ENCODE measurements around the gene OR2M2.

OR2M2 gene

DNA sequence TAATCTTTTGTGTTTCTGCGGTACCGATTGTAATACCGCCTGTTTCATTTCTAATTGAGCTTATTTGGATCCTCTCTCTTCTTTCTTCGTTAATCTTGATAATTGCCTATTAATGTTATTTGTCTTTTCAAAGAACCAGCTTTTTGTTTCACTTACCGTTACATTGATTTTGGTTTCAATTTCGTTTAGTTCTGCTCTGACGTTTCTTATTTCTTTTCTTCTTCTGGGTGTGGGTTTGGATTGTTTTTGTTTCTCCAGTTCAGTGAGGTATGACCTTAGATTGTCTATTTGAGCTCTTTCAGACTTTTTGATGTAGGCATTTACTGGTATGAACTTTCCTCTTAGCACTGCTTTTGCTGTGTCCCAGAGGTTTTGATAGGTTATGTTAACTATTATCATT is 9.4 kb downstream of the OR2M2 start:
- no peak overlapping the region for H3K9ac ChIP-seq (ENCODE audit: low read depth, low read length)
- 55% methylated on average over 7 of the region's 7 CpGs for WGBS
- no peak overlapping the region for H3K27ac ChIP-seq (ENCODE audit: low read depth, low read length)
- H3K27me3 ChIP-seq (ENCODE audit: insufficient read depth, low read length), result no peaks in the 10 kb centered on the region
- H3K36me3 ChIP-seq (ENCODE audit: insufficient read depth, low read length), result no peaks in the 10 kb centered on the region
- H3K9me3 ChIP-seq (ENCODE audit: insufficient read depth, low read depth, low read length), result peaks cover 82% of the 10 kb centered on the region
- H3K4me3 ChIP-seq (ENCODE audit: low read length), result no peak overlapping the region
- no peaks in the 10 kb centered on the region for H3K4me1 ChIP-seq (ENCODE audit: insufficient read depth, low read length)

GRCh38 chr1:248187363-248187762 is 12.7 kb downstream of the OR2M2 start:
- H3K4me3 ChIP-seq (ENCODE audit: low read length), result no peak overlapping the region
- H3K9me3 ChIP-seq (ENCODE audit: insufficient read depth, low read depth, low read length), result peaks cover 80% of the 10 kb centered on the region
- H3K27me3 ChIP-seq (ENCODE audit: insufficient read depth, low read length), result no peaks in the 10 kb centered on the region
- no peak overlapping the region for H3K27ac ChIP-seq (ENCODE audit: low read depth, low read length)
- 53% methylated on average over 2 of the region's 3 CpGs for WGBS
- H3K4me1 ChIP-seq (ENCODE audit: insufficient read depth, low read length), result no peaks in the 10 kb centered on the region
- H3K9ac ChIP-seq (ENCODE audit: low read depth, low read length), result no peak overlapping the region
- H3K36me3 ChIP-seq (ENCODE audit: insufficient read depth, low read length), result no peaks in the 10 kb centered on the region

DNA sequence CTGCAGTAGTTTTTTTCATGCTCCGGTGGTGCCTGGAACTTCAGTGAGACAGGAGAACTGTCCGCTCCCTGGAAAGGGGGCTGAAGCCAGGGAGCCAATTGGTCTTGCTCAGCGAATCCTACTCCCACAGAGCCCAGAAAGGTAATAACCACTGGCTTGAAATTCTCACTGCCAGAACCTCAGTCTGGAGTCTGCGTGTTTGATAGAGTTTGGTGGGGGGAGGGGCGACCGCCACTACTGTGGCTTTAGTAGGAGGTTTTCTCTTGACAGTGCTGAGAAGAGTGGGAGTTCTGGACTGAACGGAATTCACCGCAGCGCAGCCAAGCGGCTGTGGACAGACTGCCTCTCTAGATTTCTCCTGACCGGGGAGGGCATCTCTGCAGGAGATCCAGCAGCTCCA is 14.4 kb downstream of the OR2M2 start:
- Histone ChIP-seq H3K9me3 (ENCODE audit: insufficient read depth, low read depth, low read length) (peaks cover 81% of the 10 kb centered on the region), H3K4me1 (ENCODE audit: insufficient read depth, low read length) (no peaks in the 10 kb centered on the region), H3K9ac (ENCODE audit: low read depth, low read length) (no peak overlapping the region), H3K27me3 (ENCODE audit: insufficient read depth, low read length) (no peaks in the 10 kb centered on the region), H3K4me3 (ENCODE audit: low read length) (no peak overlapping the region), H3K36me3 (ENCODE audit: insufficient read depth, low read length) (no peaks in the 10 kb centered on the region), H3K27ac (ENCODE audit: low read depth, low read length) (no peak overlapping the region)
- 79% methylated on average over 11 of the region's 11 CpGs for WGBS

GRCh38 chr1:248194117-248194516 is 19.5 kb downstream of the OR2M2 start:
- Histone ChIP-seq H3K27ac (ENCODE audit: low read depth, low read length) (no peak overlapping the region), H3K9ac (ENCODE audit: low read depth, low read length) (no peak overlapping the region), H3K27me3 (ENCODE audit: insufficient read depth, low read length) (no peaks in the 10 kb centered on the region), H3K4me1 (ENCODE audit: insufficient read depth, low read length) (no peaks in the 10 kb centered on the region), H3K36me3 (ENCODE audit: insufficient read depth, low read length) (no peaks in the 10 kb centered on the region), H3K4me3 (ENCODE audit: low read length) (no peak overlapping the region), H3K9me3 (ENCODE audit: insufficient read depth, low read depth, low read length) (peaks cover 86% of the 10 kb centered on the region)
- WGBS, result 36% methylated on average over 1 of the region's 1 CpG

DNA sequence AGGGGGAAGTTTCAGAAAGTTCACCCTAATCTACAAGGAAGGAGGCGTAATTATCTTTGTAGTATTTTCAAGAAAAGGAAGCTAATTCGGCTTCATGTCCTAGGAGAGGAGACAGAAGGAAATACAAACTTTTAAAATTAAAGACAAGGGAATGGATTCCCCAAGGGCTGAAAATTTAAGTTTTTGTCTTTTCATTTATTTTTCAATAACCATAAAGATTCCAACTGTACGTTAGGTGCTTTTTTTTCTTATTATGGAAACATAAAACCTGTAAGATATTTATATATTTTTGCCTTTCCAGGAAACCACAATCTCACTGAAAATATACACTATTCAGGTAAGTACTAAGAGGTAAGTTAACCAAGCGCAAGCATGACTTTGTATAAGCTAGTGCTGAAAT is 22.3 kb downstream of the OR2M2 start, which contains the start of gene OR2M3:
Gene OR2M3 (plus strand): TSS at position 301 of the 400 bp plus-strand sequence. CDS start 5,803 bp downstream, outside the sequence.
- no peaks in the 10 kb centered on the region for H3K4me1 ChIP-seq (ENCODE audit: insufficient read depth, low read length)
- H3K36me3 ChIP-seq (ENCODE audit: insufficient read depth, low read length), result no peaks in the 10 kb centered on the region
- 50% methylated on average over 2 of the region's 4 CpGs for WGBS
- no peak within 1 kb of the TSS for H3K9ac ChIP-seq (ENCODE audit: low read depth, low read length)
- H3K27ac ChIP-seq (ENCODE audit: low read depth, low read length), result no peak within 1 kb of the TSS
- no peak within 1 kb of the TSS for H3K4me3 ChIP-seq (ENCODE audit: low read length)
- H3K9me3 ChIP-seq (ENCODE audit: insufficient read depth, low read depth, low read length), result peaks cover 84% of the 10 kb centered on the region
- H3K27me3 ChIP-seq (ENCODE audit: insufficient read depth, low read length), result no peaks in the 10 kb centered on the region

- Histone ChIP-seq H3K36me3 (ENCODE audit: insufficient read depth, low read length) (no peaks in the 10 kb centered on the region), H3K9ac (ENCODE audit: low read depth, low read length) (no peak overlapping the region), H3K4me3 (ENCODE audit: low read length) (no peak overlapping the region), H3K9me3 (ENCODE audit: insufficient read depth, low read depth, low read length) (peaks cover 88% of the 10 kb centered on the region), H3K27me3 (ENCODE audit: insufficient read depth, low read length) (no peaks in the 10 kb centered on the region), H3K27ac (ENCODE audit: low read depth, low read length) (no peak overlapping the region), H3K4me1 (ENCODE audit: insufficient read depth, low read length) (no peaks in the 10 kb centered on the region)
- WGBS, result 90% methylated on average over 1 of the region's 1 CpG
These were observed 41.3 kb downstream of the OR2M2 start for GRCh38 chr1:248215880-248216279.

GRCh38 chr1:248225537-248225936 is 50.9 kb downstream of the OR2M2 start:
- Histone ChIP-seq H3K27me3 (ENCODE audit: insufficient read depth, low read length) (no peaks in the 10 kb centered on the region), H3K4me3 (ENCODE audit: low read length) (no peak overlapping the region), H3K27ac (ENCODE audit: low read depth, low read length) (no peak overlapping the region), H3K4me1 (ENCODE audit: insufficient read depth, low read length) (no peaks in the 10 kb centered on the region), H3K9me3 (ENCODE audit: insufficient read depth, low read depth, low read length) (peaks cover 91% of the 10 kb centered on the region), H3K9ac (ENCODE audit: low read depth, low read length) (no peak overlapping the region), H3K36me3 (ENCODE audit: insufficient read depth, low read length) (no peaks in the 10 kb centered on the region)
- 94% methylated on average over 1 of the region's 1 CpG for WGBS

- H3K4me1 ChIP-seq (ENCODE audit: insufficient read depth, low read length), result no peaks in the 10 kb centered on the region
- H3K36me3 ChIP-seq (ENCODE audit: insufficient read depth, low read length), result no peaks in the 10 kb centered on the region
- no peak overlapping the region for H3K9ac ChIP-seq (ENCODE audit: low read depth, low read length)
- no peak overlapping the region for H3K4me3 ChIP-seq (ENCODE audit: low read length)
- no peak overlapping the region for H3K27ac ChIP-seq (ENCODE audit: low read depth, low read length)
- peaks cover 97% of the 10 kb centered on the region for H3K9me3 ChIP-seq (ENCODE audit: insufficient read depth, low read depth, low read length)
- WGBS, result 76% methylated on average over 6 of the region's 6 CpGs
- H3K27me3 ChIP-seq (ENCODE audit: insufficient read depth, low read length), result no peaks in the 10 kb centered on the region
These were observed 54.8 kb downstream of the OR2M2 start for GRCh38 chr1:248229360-248229908.

Measured in HUES64 (cell line).